Activated naive CD4-positive, alpha-beta T cell treated with Interleukin-2 at 50 U/mL for 16 hours (primary cell): ENCODE results near the gene PDGFA.

Experiments
- DNase-seq: peaks from one replicate; pipeline ENCODE4 v3.0.0-alpha.2; 2020

The PDGFA gene

DNA sequence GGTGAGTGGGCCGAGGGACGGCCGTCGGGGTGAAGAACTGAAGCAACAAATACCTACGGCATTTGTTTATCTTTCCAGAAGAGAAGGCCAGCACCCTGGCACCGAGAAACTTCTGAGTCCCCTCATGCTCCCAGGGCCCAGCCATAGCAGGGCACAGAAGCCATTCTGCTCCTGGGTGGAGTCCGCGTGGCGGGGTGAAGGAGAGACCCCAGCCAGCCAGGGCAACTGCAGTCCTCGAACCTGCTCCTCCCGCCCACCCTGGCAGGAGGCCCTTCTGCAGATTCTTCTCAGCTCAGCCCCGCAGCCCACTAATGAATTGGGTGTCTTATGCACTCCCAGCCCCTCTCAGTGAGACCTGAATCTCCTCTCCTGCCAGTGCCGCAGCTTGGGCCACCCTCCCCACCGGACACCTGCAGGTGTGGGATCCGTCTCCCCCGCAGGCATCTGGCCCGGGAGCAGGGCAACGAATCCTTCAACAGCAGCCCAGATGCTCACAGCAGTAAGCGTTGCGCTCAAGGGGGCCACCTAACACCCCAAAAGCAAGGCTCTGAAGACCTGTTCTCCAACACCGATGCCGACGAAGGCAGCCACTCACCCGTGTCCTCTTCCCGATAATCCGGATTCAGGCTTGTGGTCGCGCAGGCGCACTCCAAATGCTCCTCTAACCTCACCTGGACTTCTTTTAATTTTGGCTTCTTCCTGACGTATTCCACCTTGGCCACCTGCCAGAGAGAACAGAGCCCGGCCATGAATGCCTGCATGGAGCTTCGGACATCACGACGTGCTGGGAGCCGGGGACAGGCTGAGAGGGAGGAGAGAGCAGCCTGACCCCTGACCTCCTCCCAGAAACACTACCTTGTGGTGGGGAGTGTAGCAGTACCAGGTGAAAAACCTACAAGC lies 18.9 kb downstream of the PDGFA start:
- no peak for DNase-seq

- no peak for DNase-seq
Measured at GRCh38 chr7:499853-500485, 19.7 kb downstream of the PDGFA start.

- DNase-seq, result no peak
Measured at GRCh38 chr7:498678-499641, 20.7 kb downstream of the PDGFA start.

DNA sequence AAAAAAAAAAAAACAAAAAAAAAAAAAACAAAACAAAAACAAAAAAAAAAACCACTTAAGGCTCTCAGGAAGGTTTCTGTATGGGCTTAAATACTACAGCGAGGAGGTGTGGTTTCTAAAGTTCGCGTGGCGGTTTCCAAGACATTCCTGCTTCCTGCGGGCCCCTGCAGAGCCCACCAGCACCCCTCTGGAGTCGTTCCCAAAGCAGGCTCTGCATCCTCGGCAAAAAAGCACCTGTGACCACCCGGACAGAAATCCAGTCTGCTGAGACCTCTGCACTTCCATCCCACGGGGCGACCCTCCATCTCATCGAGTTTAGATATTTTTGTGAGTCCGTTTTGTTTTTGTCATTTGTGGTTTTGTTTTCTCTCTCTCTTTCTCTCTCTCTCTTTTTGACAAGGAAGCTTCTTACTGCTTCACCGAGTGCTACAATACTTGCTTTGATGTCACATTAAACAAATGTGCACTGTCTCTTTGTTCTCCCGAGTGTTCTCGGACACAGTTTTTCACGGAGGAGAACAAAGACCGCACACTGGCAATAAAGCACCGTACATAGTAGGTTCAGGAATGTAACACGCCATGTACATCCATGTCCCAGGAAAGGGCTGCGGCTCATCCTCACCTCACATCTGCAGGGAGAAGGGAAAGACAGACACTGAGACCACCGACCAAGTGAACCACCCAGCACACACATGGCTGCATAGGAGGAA lies 21.5 kb downstream of the PDGFA start:
- no peak for DNase-seq

- DNase-seq, result no peak
Measured at GRCh38 chr7:497346-497745, 22.3 kb downstream of the PDGFA start.

- no peak for DNase-seq
Measured at GRCh38 chr7:496528-497295, 22.9 kb downstream of the PDGFA start.

GRCh38 chr7:495761-496321 lies 23.8 kb downstream of the PDGFA start:
- DNase-seq, result no peak

DNA sequence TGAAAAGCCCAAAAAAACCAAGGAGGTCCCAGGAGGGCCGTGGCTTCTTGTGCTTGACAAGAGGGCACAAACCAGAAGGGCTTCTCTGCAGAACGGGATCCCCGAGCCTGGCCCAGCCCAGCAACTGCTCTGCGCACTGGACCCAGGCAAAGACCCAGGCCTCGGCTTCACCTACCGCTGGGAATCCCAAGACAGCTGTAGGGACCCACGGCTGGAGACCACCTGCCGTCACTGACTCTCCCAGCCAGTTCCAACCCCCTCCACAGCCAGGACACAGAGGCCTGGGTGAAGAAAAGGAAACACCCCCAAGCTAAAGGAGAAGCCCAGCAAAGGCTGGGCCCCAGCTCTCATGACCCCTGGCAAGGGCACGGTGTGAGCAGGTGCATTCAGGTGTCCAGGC lies 24.3 kb downstream of the PDGFA start:
- no peak for DNase-seq

GRCh38 chr7:494906-495305 lies 24.7 kb downstream of the PDGFA start:
- DNase-seq, result no peak

DNA sequence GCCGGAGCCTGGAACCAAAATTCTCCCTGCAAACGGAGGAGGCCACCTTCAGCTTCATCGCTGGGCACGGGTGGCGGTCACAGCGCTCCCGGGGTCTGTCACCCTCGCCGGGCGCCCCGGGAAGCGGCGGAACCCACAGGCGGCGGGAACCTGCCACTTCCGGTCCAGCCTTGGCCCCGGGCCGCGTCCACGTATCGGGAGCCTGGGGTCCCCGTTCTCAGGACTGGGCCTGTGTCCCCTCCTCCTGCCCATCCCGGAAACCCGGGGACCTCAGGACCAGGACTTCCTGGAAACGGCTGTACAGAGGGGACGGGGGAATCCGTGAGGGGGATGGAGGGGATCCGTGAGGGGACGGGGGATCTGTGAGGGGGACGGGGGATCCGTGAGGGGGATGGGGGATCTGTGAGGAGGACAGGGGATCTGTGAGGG lies 25.4 kb downstream of the PDGFA start:
- DNase-seq, result no peak

GRCh38 chr7:493661-494251 lies 25.9 kb downstream of the PDGFA start:
- DNase-seq, result no peak

DNA sequence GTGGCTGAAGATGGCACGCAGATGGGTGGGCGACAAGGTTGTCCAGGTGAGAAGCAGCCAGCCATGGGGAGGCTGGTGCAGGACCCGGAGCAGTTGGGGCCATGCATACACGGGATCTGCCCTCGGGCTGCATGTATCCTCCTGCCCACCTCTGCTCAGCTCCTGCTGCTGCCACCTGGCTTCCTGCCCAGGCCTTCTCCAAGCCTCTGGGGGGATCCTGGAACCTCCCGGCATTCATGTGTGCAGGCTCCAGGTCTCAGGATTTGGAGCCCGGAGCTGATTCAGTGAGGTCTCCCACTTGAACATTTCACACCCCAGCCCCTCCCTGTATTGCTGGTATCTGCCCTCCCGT lies 27.0 kb downstream of the PDGFA start:
- DNase-seq, result no peak

GRCh38 chr7:491958-492713 lies 27.5 kb downstream of the PDGFA start:
- DNase-seq, result no peak

GRCh38 chr7:491292-491957 lies 28.2 kb downstream of the PDGFA start:
- DNase-seq, result no peak

GRCh38 chr7:490461-491291 lies 29.0 kb downstream of the PDGFA start:
- DNase-seq, result no peak

DNA sequence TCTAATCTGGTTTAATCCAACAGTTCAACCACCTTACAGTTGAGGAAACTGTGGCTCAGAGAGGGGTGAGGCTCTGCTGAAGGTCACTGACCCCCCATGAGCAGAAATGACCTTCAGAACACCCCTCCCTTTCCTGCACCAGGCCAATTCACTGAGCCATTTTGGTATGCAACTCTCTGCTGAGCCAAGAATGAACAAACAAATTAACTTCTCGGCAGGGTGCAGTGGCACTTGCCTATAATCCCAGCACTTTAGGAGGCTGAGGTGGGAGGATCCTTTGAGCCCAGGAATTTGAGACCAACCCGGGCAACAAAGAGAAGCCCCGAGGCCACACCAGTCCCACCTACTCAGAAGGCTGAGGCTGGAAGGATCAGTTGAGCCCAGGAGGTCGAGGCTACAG lies 29.8 kb downstream of the PDGFA start:
- no peak for DNase-seq

- DNase-seq, result no peak
Measured at GRCh38 chr7:486216-486743, 33.4 kb downstream of the PDGFA start.
